ENCODE measurements around the gene KRTAP10-2.

The KRTAP10-2 gene

GRCh38 chr21:44512496-44513388, 38.6 kb downstream of the KRTAP10-2 start (continued):
- TF ChIP-seq ZSCAN30 (tag by site-specific recombination; IDR thresholded peaks at IDR 0.05) = no peak
- TF ChIP-seq ZNF311 (tag by site-specific recombination; IDR thresholded peaks at IDR 0.05; ENCODE audit: borderline replicate concordance) = no peak
- TF ChIP-seq HOXC10 (CRISPR knock-in tag; IDR thresholded peaks at IDR 0.05) = no peak
- no peak for TF ChIP-seq ZNF19 (tag by site-specific recombination; IDR thresholded peaks at IDR 0.05; ENCODE audit: low read depth)
- no peak for TF ChIP-seq SCRT1 (tag by site-specific recombination; IDR thresholded peaks at IDR 0.05; ENCODE audit: borderline replicate concordance)
- no peak for TF ChIP-seq TRIM28 (IDR thresholded peaks at IDR 0.05; ENCODE audit: borderline replicate concordance, low read length)
- no peak for TF ChIP-seq GLI4 (tag by site-specific recombination; IDR thresholded peaks at IDR 0.05)

GRCh38 chr21:44511938-44512275, 39.4 kb downstream of the KRTAP10-2 start:
- Histone ChIP-seq H3K27ac (ENCODE audit: extremely low read depth, low read depth, low read length) (no peak overlapping the region), H3K4me3 (ENCODE audit: low read depth, low read length) (no peak overlapping the region), H3K4me1 (ENCODE audit: control insufficient read depth, insufficient read depth, low read length) (no peaks in the 10 kb centered on the region; the same call in 1 of the 2 replicates), H3K9me3 (ENCODE audit: control insufficient read depth, insufficient read depth, low read depth, low read length) (no peaks in the 10 kb centered on the region), H3K36me3 (ENCODE audit: control insufficient read depth in 2 of 2, insufficient read depth in 1 of 2, low read length in 2 of 2) (no peaks in the 10 kb centered on the region)
- TF ChIP-seq ZNF48 (tag by site-specific recombination; IDR thresholded peaks at IDR 0.05) = no peak
- no peak for TF ChIP-seq ZSCAN23 (tag by site-specific recombination; IDR thresholded peaks at IDR 0.05)
- TF ChIP-seq WT1 (tag by site-specific recombination; IDR thresholded peaks at IDR 0.05) = no peak
- no peak for TF ChIP-seq ZNF549 (tag by site-specific recombination; IDR thresholded peaks at IDR 0.05)
- no peak for TF ChIP-seq ZNF274 (IDR thresholded peaks at IDR 0.05; ENCODE audit: low read length)
- no peak for TF ChIP-seq ZNF274 (tag by site-specific recombination; IDR thresholded peaks at IDR 0.05; ENCODE audit: borderline replicate concordance)
- no peak for TF ChIP-seq GLI2 (tag by site-specific recombination; IDR thresholded peaks at IDR 0.05; ENCODE audit: borderline replicate concordance, low read depth)
- TF ChIP-seq ZNF580 (tag by site-specific recombination; IDR thresholded peaks at IDR 0.05) = no peak
- TF ChIP-seq ZSCAN16 (tag by site-specific recombination; IDR thresholded peaks at IDR 0.05) = no peak
- TF ChIP-seq HOXC10 (CRISPR knock-in tag; IDR thresholded peaks at IDR 0.05) = no peak
- no peak for TF ChIP-seq EGR2 (tag by site-specific recombination; IDR thresholded peaks at IDR 0.05; ENCODE audit: low read depth)
- TF ChIP-seq ZNF398 (tag by site-specific recombination; IDR thresholded peaks at IDR 0.05) = no peak
- TF ChIP-seq ZNF670 (tag by site-specific recombination; IDR thresholded peaks at IDR 0.05; ENCODE audit: low read depth) = no peak
- no peak for TF ChIP-seq ZNF114 (tag by site-specific recombination; IDR thresholded peaks at IDR 0.05)
- TF ChIP-seq ZNF548 (tag by site-specific recombination; IDR thresholded peaks at IDR 0.05) = no peak
- no peak for TF ChIP-seq ZNF768 (tag by site-specific recombination; IDR thresholded peaks at IDR 0.05)
- TF ChIP-seq ZNF645 (tag by site-specific recombination; IDR thresholded peaks at IDR 0.05) = no peak
- TF ChIP-seq ZNF146 (tag by site-specific recombination; IDR thresholded peaks at IDR 0.05) = no peak
- ChIA-PET POLR2A (no interaction called here), CTCF (interaction anchor here (2.7 to 3.7 kb wide), 3 partner anchors 243 to 626 kb away, joined by 11 to 43 read pairs (median 17); no protein-coding TSS in a partner anchor)

Measured in HEK293 (cell line).